OCI-LY7 (cell line): ENCODE measurements around the gene CLSTN1. TPM values are rescaled to one million over a fixed set of nuclear protein-coding genes. Genes with fewer than 3 reads are reported as not detected.
"Not testable (repeated sequence)": the region's sequence is repeated elsewhere in the genome, so short reads cannot be mapped to it uniquely, and the experiment has no call there.

ENCODE experiments used
- BruUV-seq: library from RNA; stranded (reverse); fragments of 400-500 nt; replicated peaks from 2 replicates; lab custom pipeline; 2021; lab: Mats Ljungman, UMichigan
- CTCF ChIA-PET: fragments of 300-600 bp; sonication (Branson Sonifier 250); formaldehyde crosslinking; loops from one replicate; lab custom pipeline; 2022; ENCODE audit warnings: antibody characterized with exemption; ENCODE audit not compliant: unreplicated experiment; lab: Charles Lee
- POLR2A ChIA-PET: fragments of 300-600 bp; sonication (Branson Sonifier 250); formaldehyde crosslinking; loops from one replicate; lab custom pipeline; 2022; ENCODE audit warnings: antibody characterized with exemption; lab: Charles Lee
- DNase-seq: peaks from one replicate; pipeline ENCODE4 v3.0.0-alpha.2; 2015; ENCODE audit warnings: low spot score
- H2AFZ ChIP-seq: fragments of 200-600 bp; sonication (generic), shearing (Covaris generic); 2 replicates; pipeline ENCODE4 v1.6.1; 2014; ENCODE audit warnings: mild to moderate bottlenecking, antibody characterized with exemption, low read length, moderate library complexity
- H3K27ac ChIP-seq: fragments of 200-600 bp; sonication (generic); 2 replicates; pipeline ENCODE4 v1.5.1; 2014; ENCODE audit warnings: mixed run types, low read depth, mild to moderate bottlenecking, moderate library complexity, low read length, inconsistent platforms; ENCODE audit not compliant: poor library complexity, severe bottlenecking
- H3K36me3 ChIP-seq: fragments of 200-600 bp; sonication (generic); 2 replicates; pipeline ENCODE4 v1.6.1; 2014; ENCODE audit warnings: mild to moderate bottlenecking, antibody characterized with exemption, low read length, moderate library complexity, mixed read lengths; ENCODE audit not compliant: insufficient read depth
- H3K4me1 ChIP-seq: fragments of 200-600 bp; sonication (generic); 2 replicates; pipeline ENCODE4 v1.5.1; 2014; ENCODE audit warnings: mild to moderate bottlenecking, low read length; ENCODE audit not compliant: insufficient read depth, poor library complexity, severe bottlenecking
- H3K4me2 ChIP-seq: fragments of 200-600 bp; sonication (generic); 2 replicates; pipeline ENCODE4 v1.6.1; 2014; ENCODE audit warnings: mild to moderate bottlenecking, low read length
- H3K4me3 ChIP-seq: fragments of 200-600 bp; sonication (generic); 2 replicates; pipeline ENCODE4 v1.5.1; 2014; ENCODE audit warnings: mild to moderate bottlenecking, low read depth, low read length; ENCODE audit not compliant: poor library complexity, severe bottlenecking
- H3K79me2 ChIP-seq: fragments of 200-600 bp; sonication (generic); 2 replicates; pipeline ENCODE4 v1.6.1; 2016; ENCODE audit warnings: low read depth, mild to moderate bottlenecking, low read length, moderate library complexity, mixed read lengths; ENCODE audit not compliant: insufficient read depth
- H3K9me2 ChIP-seq: fragments of 200-600 bp; sonication (generic); 2 replicates; pipeline ENCODE4 v1.6.1; 2016; ENCODE audit warnings: mild to moderate bottlenecking, low read length, mixed read lengths; ENCODE audit not compliant: insufficient read depth
- H3K9me3 ChIP-seq: fragments of 200-600 bp; sonication (generic); 2 replicates; pipeline ENCODE4 v1.6.1; 2014; ENCODE audit warnings: mild to moderate bottlenecking, mixed run types, low read length, mixed read lengths
- H4K20me1 ChIP-seq: fragments of 200-600 bp; sonication (generic); 2 replicates; pipeline ENCODE4 v1.6.1; 2014; ENCODE audit warnings: mild to moderate bottlenecking, antibody characterized with exemption, low read length, moderate library complexity, mixed read lengths; ENCODE audit not compliant: insufficient read depth
- EZH2phosphoT487 ChIP-seq: fragments of 200-600 bp; sonication (generic); IDR thresholded peaks from 2 replicates; pipeline ENCODE4 v1.6.1; 2018; ENCODE audit warnings: low read depth, borderline replicate concordance, mild to moderate bottlenecking, mixed run types, antibody characterized with exemption, low read length, moderate library complexity, mixed read lengths
- intact Hi-C: fragments of 100-400 bp; cut with micrococcal nuclease; formaldehyde crosslinking; loops from one replicate; pipeline ENCODE4 v1.10.0; 2022; ENCODE audit not compliant: unreplicated experiment
- total RNA-seq, 2 experiments: library from RNA; depleted of rRNA in 1 of 2; stranded (reverse); fragments of >200 nt in 1 of 2; shearing (Covaris generic) in 1 of 2; gene quantifications; 2 replicates each; pipeline ENCODE4 v1.2.3, GENCODE V29; 2014 to 2022
- TF ChIP-seq, protein P1 (sequence below): fragments of 200-600 bp; sonication (generic); conservative IDR thresholded peaks from 2 replicates; pipeline ENCODE4 v1.5.1; 2014; ENCODE audit warnings: mild to moderate bottlenecking, antibody characterized with exemption, low read length, moderate library complexity, mixed read lengths

The CLSTN1 gene
- total RNA-seq, 2 experiments from 2014 or later = 58.6 to 124 TPM

DNA sequence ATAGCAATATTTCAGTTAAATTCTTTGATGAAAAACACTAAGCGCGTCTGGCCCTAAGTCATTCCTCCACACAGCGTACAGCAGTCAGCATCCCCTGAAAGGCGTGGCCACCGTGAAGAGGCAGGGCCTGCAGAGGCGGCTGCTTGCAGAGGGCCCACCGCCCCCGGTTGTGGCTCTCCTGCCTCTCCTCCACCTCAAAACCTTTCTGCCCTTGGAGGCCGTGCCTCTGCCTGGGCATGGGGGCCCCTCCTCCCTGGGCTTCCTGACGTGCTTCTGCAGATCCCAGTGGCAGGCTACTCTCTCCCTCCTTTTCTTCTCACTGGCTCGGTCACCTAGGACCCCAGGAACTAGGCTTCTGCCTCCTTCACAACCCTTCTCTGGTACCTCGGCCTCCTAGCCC, 16.2 kb downstream of the CLSTN1 start:
- H3K4me1 ChIP-seq = peaks cover 33% of the 10 kb centered on the region

DNA sequence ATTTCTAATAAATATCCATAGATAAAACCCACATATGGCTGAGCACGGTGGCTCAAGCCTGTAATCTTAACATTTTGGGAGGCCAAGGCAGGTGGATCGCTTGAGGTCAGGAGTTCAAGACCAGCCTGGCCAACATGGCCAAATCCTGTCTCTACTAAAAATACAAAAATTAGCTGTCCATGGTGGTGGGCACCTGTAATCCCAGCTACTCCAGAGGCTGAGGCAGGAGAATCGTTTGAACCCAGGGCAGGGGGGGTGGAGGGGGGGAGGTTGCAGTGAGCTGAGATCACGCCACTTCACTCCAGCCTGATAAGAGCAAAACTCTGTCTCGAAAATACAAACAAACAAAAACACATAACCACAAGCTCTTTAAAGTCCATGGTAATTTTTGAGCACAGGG, 17.8 kb downstream of the CLSTN1 start:
- H3K79me2 ChIP-seq = peaks cover 98% of the 10 kb centered on the region
- H3K4me2 ChIP-seq, H3K27ac ChIP-seq, H4K20me1 ChIP-seq, BruUV-seq, DNase-seq, H3K4me3 ChIP-seq, H3K9me2 ChIP-seq, H2AFZ ChIP-seq, intact Hi-C loops, CTCF ChIA-PET, H3K9me3 ChIP-seq: not testable (repeated sequence)
- peaks cover 25% of the 10 kb centered on the region for H3K4me1 ChIP-seq
- POLR2A ChIA-PET = interaction anchor here (0.6 to 0.7 kb wide), 2 partner anchors 9 to 14 kb away, joined by 3 to 6 read pairs; no protein-coding TSS in a partner anchor
- peaks cover 42% of the 10 kb centered on the region for H3K36me3 ChIP-seq

More for the DNA sequence above, 16.2 kb downstream of the CLSTN1 start:
- Histone ChIP-seq H3K27ac (no peak overlapping the region), H2AFZ (no peak overlapping the region), H4K20me1 (peaks cover 5% of the 10 kb centered on the region; the same call in 1 of the 2 replicates), H3K79me2 (peaks cover 98% of the 10 kb centered on the region), H3K9me2 (no peaks in the 10 kb centered on the region), H3K36me3 (peaks cover 32% of the 10 kb centered on the region), H3K4me2 (no peak overlapping the region), H3K4me3 (no peak overlapping the region), H3K9me3 (no peaks in the 10 kb centered on the region)
- ChIA-PET CTCF (no interaction called here), POLR2A (interaction anchor here (1.0 kb wide), 1 partner anchor 16 kb away, joined by 4 read pairs; no protein-coding TSS in a partner anchor)
- intact Hi-C loops = no loop called here
- no peak for DNase-seq
- BruUV-seq = no TSS peak
- TF ChIP-seq, protein P1, sequence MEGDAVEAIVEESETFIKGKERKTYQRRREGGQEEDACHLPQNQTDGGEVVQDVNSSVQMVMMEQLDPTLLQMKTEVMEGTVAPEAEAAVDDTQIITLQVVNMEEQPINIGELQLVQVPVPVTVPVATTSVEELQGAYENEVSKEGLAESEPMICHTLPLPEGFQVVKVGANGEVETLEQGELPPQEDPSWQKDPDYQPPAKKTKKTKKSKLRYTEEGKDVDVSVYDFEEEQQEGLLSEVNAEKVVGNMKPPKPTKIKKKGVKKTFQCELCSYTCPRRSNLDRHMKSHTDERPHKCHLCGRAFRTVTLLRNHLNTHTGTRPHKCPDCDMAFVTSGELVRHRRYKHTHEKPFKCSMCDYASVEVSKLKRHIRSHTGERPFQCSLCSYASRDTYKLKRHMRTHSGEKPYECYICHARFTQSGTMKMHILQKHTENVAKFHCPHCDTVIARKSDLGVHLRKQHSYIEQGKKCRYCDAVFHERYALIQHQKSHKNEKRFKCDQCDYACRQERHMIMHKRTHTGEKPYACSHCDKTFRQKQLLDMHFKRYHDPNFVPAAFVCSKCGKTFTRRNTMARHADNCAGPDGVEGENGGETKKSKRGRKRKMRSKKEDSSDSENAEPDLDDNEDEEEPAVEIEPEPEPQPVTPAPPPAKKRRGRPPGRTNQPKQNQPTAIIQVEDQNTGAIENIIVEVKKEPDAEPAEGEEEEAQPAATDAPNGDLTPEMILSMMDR = no peak
- TF ChIP-seq EZH2phosphoT487 = no peak

DNA sequence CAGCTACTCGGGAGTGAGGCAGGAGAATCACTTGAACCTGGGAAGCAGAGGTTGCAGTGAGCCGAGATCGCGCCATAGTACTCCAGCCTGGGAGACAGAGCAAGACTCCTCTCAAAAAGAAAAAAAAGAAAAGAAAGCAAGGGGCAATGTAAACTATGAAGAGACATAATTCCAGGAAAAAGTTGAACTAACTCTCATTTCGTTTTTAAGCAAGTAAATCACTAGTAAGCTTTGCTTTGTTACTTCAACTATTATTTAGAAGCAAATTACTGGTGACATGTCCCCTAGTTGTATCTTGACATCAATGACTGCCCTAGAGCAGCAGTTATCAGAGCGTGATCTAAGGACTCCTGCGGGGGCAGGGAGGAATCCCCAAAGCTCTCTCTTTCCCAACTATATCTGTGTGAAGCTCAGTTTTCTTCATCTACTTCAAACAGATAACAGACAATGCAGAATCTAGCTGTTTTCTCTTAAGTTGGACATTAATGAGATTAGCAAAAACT, 18.7 kb downstream of the CLSTN1 start:
- Histone ChIP-seq H3K9me3 (no peaks in the 10 kb centered on the region), H2AFZ (no peak overlapping the region), H4K20me1 (no peaks in the 10 kb centered on the region), H3K4me3 (no peak overlapping the region), H3K79me2 (peaks cover 98% of the 10 kb centered on the region), H3K36me3 (peaks cover 42% of the 10 kb centered on the region), H3K4me1 (peaks cover 25% of the 10 kb centered on the region), H3K4me2 (peak overlapping the region; percentile 46; the same call in 1 of the 2 replicates), H3K9me2 (no peaks in the 10 kb centered on the region), H3K27ac (peak overlapping the region; percentile 1)
- no TSS peak for BruUV-seq
- POLR2A ChIA-PET = interaction anchor here (0.8 to 1.5 kb wide), 4 partner anchors 11 to 55 kb away, joined by 3 to 6 read pairs (median 4); no protein-coding TSS in a partner anchor
- CTCF ChIA-PET = no interaction called here
- intact Hi-C loops = no loop called here
- TF ChIP-seq EZH2phosphoT487 = no peak
- TF ChIP-seq, protein P1 = no peak
- DNase-seq = no peak

DNA sequence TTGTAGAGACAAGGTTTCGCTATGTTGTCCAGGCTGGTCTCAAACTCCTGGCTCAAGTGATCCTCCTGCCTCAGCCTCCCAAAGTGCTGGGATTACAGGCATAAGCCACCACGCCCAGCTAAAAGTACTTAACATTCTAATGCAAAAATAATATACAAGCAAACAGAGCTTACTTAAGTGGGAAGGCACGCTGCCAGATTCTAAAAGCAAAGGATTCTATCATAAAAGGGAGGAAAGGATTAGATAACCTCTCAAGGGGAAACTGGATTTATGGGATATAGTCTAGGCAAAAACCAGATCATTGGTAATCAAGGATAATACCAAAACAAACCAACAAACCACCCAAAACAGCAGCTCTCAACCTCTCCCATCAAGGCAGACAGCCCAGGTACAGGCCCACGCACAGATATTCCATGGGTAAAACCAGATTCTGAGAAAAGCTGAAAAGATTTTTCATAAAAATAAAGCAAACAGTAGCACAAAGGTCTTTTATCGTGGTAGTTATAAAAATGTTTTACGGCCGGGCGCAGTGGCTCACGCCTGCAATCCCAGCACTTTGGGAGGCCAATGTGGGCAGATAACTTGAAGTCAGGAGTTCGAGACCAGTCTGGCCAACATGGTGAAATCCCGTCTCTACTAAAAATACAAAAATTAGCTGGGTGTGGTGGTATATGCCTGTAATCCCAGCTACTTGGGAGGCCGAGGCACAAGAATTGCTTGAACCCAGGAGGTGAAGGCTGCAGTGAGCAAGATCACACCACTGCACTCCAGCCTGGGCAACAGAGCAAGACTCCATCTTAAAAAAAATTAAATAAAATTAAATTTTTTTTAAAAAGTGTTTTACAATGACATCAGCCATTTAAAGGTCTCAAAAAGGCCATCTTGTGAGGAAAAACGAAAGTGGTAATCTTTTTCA, 20.5 kb downstream of the CLSTN1 start:
- H3K9me3 ChIP-seq, CTCF ChIA-PET, H2AFZ ChIP-seq, DNase-seq, H3K4me2 ChIP-seq, H4K20me1 ChIP-seq, H3K4me3 ChIP-seq, BruUV-seq, H3K9me2 ChIP-seq, H3K27ac ChIP-seq, intact Hi-C loops: not testable (repeated sequence)
- H3K36me3 ChIP-seq = peaks cover 34% of the 10 kb centered on the region
- peaks cover 20% of the 10 kb centered on the region for H3K4me1 ChIP-seq
- peaks cover 100% of the 10 kb centered on the region for H3K79me2 ChIP-seq
- POLR2A ChIA-PET = interaction anchor here (0.5 to 1.9 kb wide), 4 partner anchors 9 to 1273 kb away, joined by 3 to 6 read pairs (median 3); no protein-coding TSS in a partner anchor
